GM19397 (cell line): ENCODE results near the gene CCND3.

Source experiments
- ATAC-seq: cut with Tn5 transposase; IDR thresholded peaks from one replicate; pipeline ENCODE4 v1.9.1; 2021; ENCODE audit warnings: mild to moderate bottlenecking, moderate library complexity; ENCODE audit not compliant: unreplicated experiment

CCND3 gene

DNA sequence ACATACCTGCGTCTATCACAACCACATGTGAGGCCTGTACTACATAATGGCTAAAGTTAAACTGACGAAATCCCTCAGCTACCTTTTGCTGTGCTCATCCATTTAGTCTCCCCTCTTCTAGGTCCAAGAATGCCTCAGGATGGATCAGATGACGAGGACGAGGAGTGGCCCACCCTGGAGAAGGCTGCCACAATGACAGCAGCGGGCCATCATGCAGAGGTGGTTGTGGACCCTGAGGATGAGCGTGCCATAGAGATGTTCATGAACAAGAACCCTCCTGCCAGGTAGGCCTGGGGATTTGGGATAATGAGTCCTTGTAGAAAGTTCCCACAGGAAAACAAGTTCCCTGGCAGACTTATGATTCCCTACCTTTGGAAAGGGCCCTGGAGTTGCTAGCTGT is 14.4 kb downstream of the CCND3 start:
- no peak for ATAC-seq

DNA sequence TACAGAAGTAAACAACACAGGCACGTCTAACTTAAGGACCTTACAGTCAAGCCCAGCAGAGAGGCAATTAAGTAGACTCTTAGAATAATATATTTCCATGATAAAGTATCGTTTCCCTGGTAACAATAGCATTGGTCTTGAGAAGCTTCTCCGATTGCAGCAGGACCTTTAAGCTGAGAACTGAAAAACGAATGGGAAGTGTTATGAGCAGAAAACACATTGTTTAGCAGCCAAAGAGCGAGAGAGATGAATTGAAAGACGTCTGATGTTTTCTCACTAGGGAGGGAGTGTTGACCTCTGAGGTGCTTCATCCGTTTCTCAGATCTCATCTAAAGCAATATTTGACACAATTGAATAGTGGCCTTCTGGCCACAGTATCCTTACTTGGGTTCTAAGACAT is 19.5 kb downstream of the CCND3 start:
- no peak for ATAC-seq

GRCh38 chr6:41921712-41921998 is 20.0 kb downstream of the CCND3 start:
- ATAC-seq: no peak

GRCh38 chr6:41920921-41921711 is 20.5 kb downstream of the CCND3 start, which contains the start of the genes BYSL and MED20:
Gene BYSL (plus strand): TSS chr6:41921499. CDS start chr6:41921563, 64 bp downstream.
Gene MED20 (minus strand): TSS chr6:41921139. CDS start chr6:41921018, 121 bp downstream.
- ATAC-seq: peak; percentile 88

DNA sequence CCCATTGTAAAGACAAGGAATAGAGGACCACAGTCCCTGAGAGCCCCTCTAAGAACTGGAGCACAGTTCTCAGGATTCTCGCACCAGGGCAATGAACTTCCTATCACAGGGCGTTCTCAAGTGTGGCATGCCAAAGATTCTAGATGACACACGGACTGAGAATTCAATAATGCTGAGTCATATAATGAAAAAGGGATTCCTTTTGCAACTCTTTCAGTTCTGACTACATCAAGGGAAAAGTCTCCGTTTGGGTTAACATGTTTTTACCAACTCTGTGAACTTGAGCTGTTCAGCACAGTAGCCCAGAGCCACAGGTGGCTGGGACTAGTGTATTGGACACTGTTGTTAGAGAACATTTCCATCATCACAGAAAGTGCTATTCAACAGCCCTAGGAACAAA is 24.1 kb downstream of the CCND3 start:
- ATAC-seq: no peak

- ATAC-seq: no peak
These were observed 26.6 kb downstream of the CCND3 start for GRCh38 chr6:41914869-41915530.

DNA sequence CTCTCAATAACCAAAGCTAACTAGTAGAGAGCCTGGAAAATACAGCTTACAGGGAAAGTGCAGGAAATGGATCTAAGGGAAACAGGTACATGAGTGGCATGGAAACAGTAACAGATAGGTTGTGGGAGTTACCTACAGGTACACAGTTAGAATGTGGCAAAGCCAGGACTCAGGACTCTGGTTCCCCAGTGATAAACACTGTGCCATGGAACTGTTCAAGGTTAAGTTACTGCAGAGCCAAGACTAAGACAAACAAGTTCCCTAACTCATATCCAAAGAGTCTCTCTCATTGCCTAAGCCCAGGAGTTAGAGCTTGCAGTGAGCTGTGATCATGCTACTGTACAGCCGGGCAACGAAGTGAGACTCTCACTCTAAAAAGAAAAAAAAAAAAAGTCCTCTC is 27.3 kb downstream of the CCND3 start:
- ATAC-seq: no peak

DNA sequence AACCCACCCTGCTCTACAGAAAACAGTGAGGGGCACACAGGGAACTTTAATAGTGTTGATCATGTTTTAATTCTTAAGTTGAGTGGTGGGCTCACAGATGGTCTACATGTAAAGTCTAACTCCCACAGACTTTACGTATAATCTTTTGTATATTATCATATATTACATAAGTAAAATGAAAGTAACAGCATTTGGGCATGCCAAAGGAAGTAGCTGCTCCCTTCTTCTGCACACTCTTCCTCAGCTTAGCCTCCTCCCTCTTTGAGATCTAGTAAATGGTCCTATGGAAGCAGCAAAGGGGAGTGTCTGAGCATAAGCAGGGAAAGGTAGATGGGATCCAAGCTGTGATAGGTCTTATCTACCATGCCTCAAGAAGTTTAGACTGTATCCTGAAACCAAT is 31.9 kb downstream of the CCND3 start:
- no peak for ATAC-seq

DNA sequence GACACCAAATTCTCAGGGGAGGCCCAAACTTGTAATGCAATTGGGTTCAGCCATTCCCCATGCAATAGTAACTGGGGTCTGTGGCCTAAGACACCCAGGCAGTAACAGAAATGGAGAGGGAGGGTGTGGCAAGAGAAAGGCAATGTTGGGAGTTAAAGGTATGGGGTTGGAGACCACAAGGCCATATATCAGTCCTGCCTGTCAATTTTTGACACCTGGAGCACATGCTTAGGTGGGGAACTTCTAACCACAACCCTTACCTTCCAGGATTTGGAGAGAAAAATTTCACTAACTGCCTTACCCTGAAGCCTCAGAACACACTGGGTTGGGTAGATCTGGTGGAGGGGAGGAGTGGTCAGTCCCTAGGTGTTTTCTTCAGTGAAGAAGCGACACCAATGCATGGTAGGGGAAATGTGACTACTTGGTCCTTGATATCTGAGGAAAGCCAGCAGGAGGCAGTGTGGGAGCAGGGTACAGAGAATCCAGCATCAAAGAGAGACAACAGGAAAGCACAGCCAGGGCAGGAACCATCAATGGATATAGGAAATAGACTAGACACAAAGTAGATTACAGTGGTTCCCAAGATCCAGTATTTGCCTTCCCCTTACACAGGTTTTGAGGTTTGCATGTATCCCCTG is 39.6 kb downstream of the CCND3 start:
- ATAC-seq: no peak

DNA sequence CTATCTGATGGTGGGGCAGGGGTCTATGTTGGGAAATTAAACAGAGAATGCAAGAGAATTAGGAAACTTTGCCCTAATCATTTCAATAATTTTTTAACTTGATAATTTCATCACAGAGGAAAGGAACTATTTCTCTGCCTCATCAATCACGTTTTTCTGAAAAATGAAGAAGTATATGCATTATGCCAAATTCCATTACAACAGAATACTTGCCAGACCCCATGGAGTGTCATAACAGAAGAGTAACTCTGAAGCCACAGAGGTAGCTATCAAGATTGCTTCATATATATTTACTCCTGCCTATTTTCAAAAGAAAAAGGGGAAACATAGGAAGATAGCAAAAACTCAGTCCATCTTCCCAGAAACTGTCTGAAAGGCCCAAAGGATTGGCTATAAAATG is 40.7 kb downstream of the CCND3 start:
- ATAC-seq: no peak

DNA sequence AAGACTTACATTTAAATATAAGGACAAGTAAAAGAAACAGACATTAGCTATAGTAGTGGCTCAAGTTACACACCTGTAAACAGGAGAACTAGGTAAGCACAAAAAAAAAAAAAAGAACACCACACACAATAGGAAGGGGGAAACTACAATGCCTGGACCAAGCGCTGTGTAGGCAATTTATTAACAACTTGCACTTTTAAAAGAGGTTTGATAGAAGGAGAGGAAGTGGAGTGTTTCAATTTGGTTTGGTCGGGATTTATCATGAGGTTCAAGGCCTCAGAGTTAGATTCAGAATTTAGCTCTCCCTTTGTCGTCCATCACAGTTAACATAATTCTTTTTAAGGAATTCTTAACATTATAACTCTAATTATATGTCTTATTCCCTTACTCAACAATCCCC is 45.3 kb downstream of the CCND3 start:
- no peak for ATAC-seq

DNA sequence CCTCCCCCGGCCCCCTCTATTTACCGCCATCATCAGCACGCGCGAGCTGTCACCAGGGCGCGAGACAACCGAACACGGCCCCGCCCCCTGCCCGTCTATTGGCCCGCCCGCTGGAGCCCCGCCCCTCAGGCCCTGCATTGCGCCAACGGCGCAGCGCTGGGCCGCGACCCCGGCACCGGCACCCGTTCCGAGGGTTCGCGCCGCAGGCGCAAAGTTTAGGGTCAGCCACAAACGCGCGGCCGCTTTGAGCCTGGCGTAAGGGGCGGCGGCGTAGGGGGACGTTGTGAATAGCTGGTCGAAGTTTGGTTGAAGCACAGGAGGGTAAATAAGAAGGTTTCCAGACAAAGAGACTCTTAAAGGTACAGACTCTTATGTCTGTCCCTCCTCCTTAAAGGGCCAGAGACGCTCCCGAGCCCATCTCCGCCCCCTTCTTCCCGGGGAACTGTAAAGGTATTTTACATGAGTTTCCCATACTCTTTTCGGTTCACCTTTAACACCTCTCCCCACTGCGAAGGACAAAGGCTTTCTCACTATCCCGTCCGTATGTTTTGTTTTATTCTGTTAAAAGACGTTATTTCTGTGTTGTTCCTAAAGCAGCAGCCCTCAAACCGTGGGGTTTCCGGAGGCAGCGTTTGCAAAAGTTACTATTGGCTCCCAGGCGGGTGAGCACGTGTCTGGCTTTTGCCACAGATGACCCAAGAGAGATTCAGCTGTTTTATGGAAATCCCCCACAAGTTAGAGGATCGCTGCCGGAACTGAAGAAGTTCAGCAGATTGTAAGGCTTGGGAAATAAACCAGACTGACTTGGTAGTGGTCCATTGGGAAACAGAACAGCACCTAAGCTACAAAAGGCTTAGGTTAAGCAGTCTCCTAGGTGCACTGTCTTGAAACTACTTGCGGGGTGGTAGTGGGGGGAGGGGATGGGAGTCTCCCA is 46.0 kb downstream of the CCND3 start, which contains the start of gene USP49:
Gene USP49, minus strand, starts transcription at position 76 of the 934 bp plus-strand sequence. CDS start 88,392 bp downstream, outside the sequence.
- ATAC-seq: peak; percentile 85

- peak; percentile 32 for ATAC-seq
These were observed 47.0 kb downstream of the CCND3 start for GRCh38 chr6:41894366-41895299.

- no peak for ATAC-seq
These were observed 48.6 kb downstream of the CCND3 start for GRCh38 chr6:41892921-41893564.

GRCh38 chr6:41887331-41887751 is 54.3 kb downstream of the CCND3 start:
- ATAC-seq: no peak

DNA sequence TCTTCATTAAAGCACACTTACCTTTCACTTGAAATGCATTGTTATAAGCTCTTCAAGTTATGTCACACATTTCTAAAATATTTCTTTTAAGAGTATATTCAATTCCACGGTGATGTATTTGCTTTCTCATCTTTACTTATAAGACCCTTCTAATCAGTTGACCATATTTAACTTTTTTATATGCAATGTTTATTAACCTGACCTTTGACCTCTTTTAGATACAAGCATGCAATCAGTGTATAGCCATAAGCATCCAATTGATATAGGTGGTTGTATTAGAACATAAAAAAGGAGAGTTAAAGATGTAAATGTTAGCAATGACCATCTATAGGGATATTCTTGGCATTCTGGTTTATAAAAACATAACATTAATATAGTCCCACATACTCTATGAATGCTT is 55.7 kb downstream of the CCND3 start:
- no peak for ATAC-seq

DNA sequence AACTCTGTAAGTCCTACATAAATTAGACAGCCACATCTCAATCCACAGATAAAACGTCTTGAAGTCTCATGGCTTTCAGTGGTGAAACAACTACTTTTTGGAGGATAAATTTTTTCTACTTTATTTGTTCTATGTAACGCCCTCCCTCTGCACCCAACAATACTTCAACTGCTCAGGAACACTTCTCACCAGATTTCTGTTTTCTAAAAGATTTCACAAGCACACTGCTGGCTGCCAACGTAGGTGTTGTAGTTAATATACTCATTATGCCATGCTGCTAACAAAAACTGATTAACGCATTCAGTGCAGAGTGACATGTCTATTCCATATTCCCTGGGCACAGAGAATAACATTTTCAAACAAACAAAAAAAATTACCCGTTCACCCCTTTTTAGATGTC is 56.7 kb downstream of the CCND3 start:
- ATAC-seq: no peak
